A549 treated with DMSO at 1 μM for 4 hours (cell line): ENCODE data around the gene TCF15. TPM values are rescaled to one million over a fixed set of nuclear protein-coding genes. Genes with fewer than 3 reads are reported as not detected.

Source experiments
- total RNA-seq: library from RNA; stranded (reverse); fragments of 200-300 nt; extraction: Qiagen RNA extraction; gene quantifications from 5 replicates; pipeline ENCODE4 v1.2.3, GENCODE V29; 2022; ENCODE audit warnings: low read depth

The TCF15 gene, protein sequence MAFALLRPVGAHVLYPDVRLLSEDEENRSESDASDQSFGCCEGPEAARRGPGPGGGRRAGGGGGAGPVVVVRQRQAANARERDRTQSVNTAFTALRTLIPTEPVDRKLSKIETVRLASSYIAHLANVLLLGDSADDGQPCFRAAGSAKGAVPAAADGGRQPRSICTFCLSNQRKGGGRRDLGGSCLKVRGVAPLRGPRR
- not detected in 5 replicates for total RNA-seq

DNA sequence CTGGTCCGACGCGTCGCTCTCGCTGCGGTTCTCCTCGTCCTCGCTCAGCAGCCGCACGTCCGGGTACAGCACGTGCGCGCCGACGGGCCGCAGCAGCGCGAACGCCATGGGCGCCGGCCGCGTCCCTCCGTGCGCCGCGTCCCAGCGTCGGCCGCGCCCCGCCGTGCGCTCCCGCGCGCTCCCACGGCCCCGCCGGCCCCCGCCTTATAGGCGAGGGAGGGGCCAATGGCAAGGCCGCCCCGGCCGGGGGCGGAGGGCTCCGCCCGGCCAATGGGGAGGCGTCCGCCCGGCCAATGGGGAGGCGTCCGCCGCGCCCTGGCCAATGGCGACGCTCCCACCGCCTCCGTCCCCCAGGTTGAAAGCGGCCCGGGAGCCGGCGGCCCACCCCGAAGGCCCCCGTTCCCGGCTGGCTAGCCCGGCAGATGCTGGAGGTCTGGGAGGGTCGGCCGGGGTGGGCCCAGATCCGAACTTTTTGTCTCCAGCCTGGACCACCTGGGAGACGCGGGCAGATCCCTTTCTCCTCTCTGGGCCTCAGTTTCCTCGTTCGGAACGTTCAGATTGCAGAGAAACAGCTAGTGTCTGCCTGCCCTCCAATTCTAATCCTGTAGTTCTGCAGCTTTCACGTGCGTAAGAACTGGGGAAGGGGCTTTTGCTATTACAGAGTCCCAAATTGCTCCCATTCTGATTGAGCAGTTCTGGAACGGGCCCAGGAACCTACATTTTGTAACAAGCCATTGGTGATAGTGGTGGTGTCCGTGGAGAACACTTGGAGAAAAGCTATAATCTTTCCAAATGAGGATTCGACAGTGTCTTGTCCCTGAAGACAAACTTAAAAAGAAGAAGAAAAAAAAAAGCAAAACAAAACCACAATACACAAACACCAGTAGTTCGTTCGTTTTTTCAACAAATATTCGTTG is at the start of gene TCF15:
Gene TCF15, minus strand, starts transcription at position 180 of the 917 bp plus-strand sequence. Its CDS starts 72 bp downstream, at position 108.

DNA sequence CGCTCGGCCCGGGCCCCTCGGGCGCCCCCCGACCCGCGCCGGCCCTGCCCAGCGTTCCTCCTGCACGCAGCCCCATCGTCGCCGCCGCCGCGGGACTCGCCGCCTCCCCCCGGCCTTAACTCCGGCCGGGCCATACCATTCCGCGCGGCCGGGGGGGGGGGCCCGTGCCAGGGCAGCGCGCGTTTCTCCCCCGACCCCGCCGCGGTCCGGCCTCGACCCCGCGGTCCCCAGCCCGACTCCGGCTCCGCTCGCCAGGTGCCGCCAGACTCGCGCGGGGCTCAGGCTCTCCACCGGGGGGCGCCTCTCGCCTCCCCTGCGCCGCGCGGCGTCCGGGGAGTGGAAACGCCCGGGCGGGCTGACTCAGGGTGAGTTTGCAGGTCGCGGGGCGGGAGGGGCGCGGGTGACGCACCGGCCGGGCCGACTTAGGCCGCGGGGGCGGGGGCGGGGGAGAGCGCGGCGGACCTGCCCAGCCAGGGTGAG is 43.0 kb upstream of the TCF15 start, which contains the start of gene SRXN1:
Gene SRXN1, minus strand, starts transcription at position 91 of the 480 bp plus-strand sequence. Its CDS starts 15 bp downstream, at position 76.

Other genes with a start within 250 kb of the TCF15 start
- 39.8 to 57.3 TPM (median 47.1 TPM) in 5 replicates for gene TRIB3, start 229.5 kb downstream of the TCF15 start, total RNA-seq
- gene RBCK1, start 202.0 kb downstream of the TCF15 start, total RNA-seq: 109 to 151 TPM (median 138 TPM) in 5 replicates
- 33.0 to 37.6 TPM (median 37.2 TPM) in 5 replicates for gene TBC1D20, start 147.8 kb downstream of the TCF15 start, total RNA-seq
- gene CSNK2A1, start 66.5 kb downstream of the TCF15 start, total RNA-seq: 150 to 175 TPM (median 165 TPM) in 5 replicates
- 292 to 349 TPM (median 329 TPM) in 5 replicates for gene SRXN1, start 42.9 kb upstream of the TCF15 start, total RNA-seq
- not detected in 5 replicates for gene SCRT2, start 65.5 kb upstream of the TCF15 start, total RNA-seq
- 0.56 to 0.68 TPM (median 0.66 TPM) in 5 replicates for gene SLC52A3, start 158.2 kb upstream of the TCF15 start, total RNA-seq
- 7.0 to 12.4 TPM (median 11.1 TPM) in 5 replicates for gene FAM110A, start 223.4 kb upstream of the TCF15 start, total RNA-seq